WTC11 (cell line): ENCODE data around the gene EEF1AKMT1. TPM values are rescaled to one million over a fixed set of nuclear protein-coding genes. Genes with fewer than 3 reads are reported as not detected.
"Not testable (repeated sequence)": the region's sequence is repeated elsewhere in the genome, so short reads cannot be mapped to it uniquely, and the experiment has no call there.

ENCODE experiments used
- ATAC-seq: fragments of 200-7000 bp; cut with Tn5 transposase; 2 replicates; pipeline ENCODE4 v1.10.0; 2021; ENCODE audit warnings: mild to moderate bottlenecking, moderate library complexity
- CTCF ChIA-PET: fragments of 300-600 bp; sonication (Branson Sonifier 250); formaldehyde crosslinking; loops from one replicate; lab custom pipeline; 2021; ENCODE audit warnings: antibody characterized with exemption; lab: Charles Lee
- POLR2A ChIA-PET: fragments of 350-600 bp; sonication (Branson Sonifier 250); formaldehyde crosslinking; loops from one replicate; lab custom pipeline; 2021; ENCODE audit warnings: antibody characterized with exemption; lab: Charles Lee
- DNase-seq: peaks from one replicate; pipeline ENCODE4 v3.0.0; 2021; ENCODE audit warnings: low spot score
- H3K27ac Mint-ChIP-seq: 2 replicates; pipeline ENCODE4 v1.8.0; 2021; ENCODE audit warnings: mixed read lengths
- H3K27me3 Mint-ChIP-seq: 2 replicates; pipeline ENCODE4 v1.8.0; 2021; ENCODE audit warnings: low read depth, mild to moderate bottlenecking, moderate library complexity, mixed read lengths
- H3K36me3 Mint-ChIP-seq: 2 replicates; pipeline ENCODE4 v1.8.0; 2021; ENCODE audit warnings: mixed read lengths
- H3K4me1 Mint-ChIP-seq: 2 replicates; pipeline ENCODE4 v1.8.0; 2022; ENCODE audit warnings: mixed read lengths
- H3K4me3 Mint-ChIP-seq: 2 replicates; pipeline ENCODE4 v1.8.0; 2021; ENCODE audit warnings: mild to moderate bottlenecking, moderate library complexity, mixed read lengths
- H3K9me3 Mint-ChIP-seq: 2 replicates; pipeline ENCODE4 v1.8.0; 2021; ENCODE audit warnings: mixed read lengths
- ATF2 ChIP-seq: sonication (generic); formaldehyde crosslinking; IDR thresholded peaks from 2 replicates; pipeline ENCODE4 v1.8.1; 2022; ENCODE audit warnings: low read depth, missing genetic modification reagents, borderline replicate concordance
- CREM ChIP-seq: sonication (generic); formaldehyde crosslinking; IDR thresholded peaks from 2 replicates; pipeline ENCODE4 v1.8.1; 2022; ENCODE audit warnings: mild to moderate bottlenecking, missing genetic modification reagents, moderate library complexity
- EMX1 ChIP-seq: fragments of 250-450 bp; sonication (Bioruptor Pico); IDR thresholded peaks from 2 replicates; pipeline ENCODE4 v1.8.0; 2021; ENCODE audit warnings: mild to moderate bottlenecking
- MYBL2 ChIP-seq: sonication (generic); formaldehyde crosslinking; IDR thresholded peaks from 2 replicates; pipeline ENCODE4 v1.8.1; 2023; ENCODE audit warnings: mild to moderate bottlenecking, moderate library complexity, missing genetic modification reagents
- NR3C1 ChIP-seq: sonication (generic); formaldehyde crosslinking; conservative IDR thresholded peaks from 2 replicates; pipeline ENCODE4 v1.8.1; 2023; ENCODE audit warnings: low read depth, mild to moderate bottlenecking, missing genetic modification reagents
- PRDM15 ChIP-seq: sonication (generic); formaldehyde crosslinking; IDR thresholded peaks from 2 replicates; pipeline ENCODE4 v1.8.0; 2022; ENCODE audit warnings: missing genetic modification reagents
- USF2 ChIP-seq: sonication (generic); formaldehyde crosslinking; IDR thresholded peaks from 2 replicates; pipeline ENCODE4 v1.8.1; 2023; ENCODE audit warnings: mild to moderate bottlenecking, missing genetic modification reagents, moderate library complexity
- ZNF121 ChIP-seq: sonication (generic); formaldehyde crosslinking; IDR thresholded peaks from 2 replicates; pipeline ENCODE4 v1.8.0; 2023; ENCODE audit warnings: missing genetic modification reagents
- ZNF138 ChIP-seq: sonication (generic); formaldehyde crosslinking; conservative IDR thresholded peaks from 2 replicates; pipeline ENCODE4 v1.8.1; 2022; ENCODE audit warnings: mild to moderate bottlenecking, moderate library complexity, missing genetic modification reagents
- ZNF263 ChIP-seq: sonication (generic); formaldehyde crosslinking; IDR thresholded peaks from 2 replicates; pipeline ENCODE4 v1.8.1; 2022; ENCODE audit warnings: low read depth, mild to moderate bottlenecking, moderate library complexity, missing genetic modification reagents
- ZNF281 ChIP-seq: sonication (generic); formaldehyde crosslinking; IDR thresholded peaks from 2 replicates; pipeline ENCODE4 v1.8.0; 2023; ENCODE audit warnings: mild to moderate bottlenecking, missing genetic modification reagents
- total RNA-seq: library from RNA; stranded (reverse); gene quantifications from 3 replicates; pipeline ENCODE4 v1.2.3, GENCODE V29; 2021

EEF1AKMT1 gene
- total RNA-seq, 1 experiment from 2014 or later, result 2.6 TPM

GRCh38 chr13:20684041-20684440 is 89.7 kb downstream of the EEF1AKMT1 start (continued):
- TF ChIP-seq NR3C1 (CRISPR knock-in tag) (no peak), MYBL2 (no peak), ZNF121 (CRISPR knock-in tag) (no peak), EMX1 (CRISPR knock-in tag) (no peak), ATF2 (CRISPR knock-in tag) (no peak), CREM (no peak), USF2 (CRISPR knock-in tag) (no peak), ZNF263 (CRISPR knock-in tag) (no peak)

- no peaks in the 10 kb centered on the region for H3K9me3 Mint-ChIP-seq
- H3K36me3 Mint-ChIP-seq, result no peaks in the 10 kb centered on the region
- POLR2A ChIA-PET, result no interaction called here
- peaks cover 60% of the 10 kb centered on the region for H3K4me1 Mint-ChIP-seq
- ATAC-seq, result no peak
- DNase-seq, result no peak
- no peak overlapping the region for H3K4me3 Mint-ChIP-seq
- CTCF ChIA-PET, result interaction anchor here (1.0 kb wide), 1 partner anchor 40 kb away, joined by 3 read pairs; no protein-coding TSS in a partner anchor
- TF ChIP-seq ZNF281 (CRISPR knock-in tag), result no peak
- no peak for TF ChIP-seq MYBL2
- no peak for TF ChIP-seq ZNF138 (CRISPR knock-in tag)
- no peak for TF ChIP-seq EMX1 (CRISPR knock-in tag)
- no peak for TF ChIP-seq PRDM15 (CRISPR knock-in tag)
- no peaks in the 10 kb centered on the region for H3K27me3 Mint-ChIP-seq
- H3K27ac Mint-ChIP-seq, result no peak overlapping the region
Measured at GRCh38 chr13:20682061-20682460, 91.7 kb downstream of the EEF1AKMT1 start.

- H3K4me1 Mint-ChIP-seq, result peaks cover 55% of the 10 kb centered on the region
- ATAC-seq, result not testable (repeated sequence)
Measured at GRCh38 chr13:20681481-20681880, 92.3 kb downstream of the EEF1AKMT1 start.

More at GRCh38 chr13:20681481-20681880, 92.3 kb downstream of the EEF1AKMT1 start:
- CTCF ChIA-PET, result interaction anchor here (1.0 kb wide), 1 partner anchor 40 kb away, joined by 3 read pairs; no protein-coding TSS in a partner anchor
- H3K4me3 Mint-ChIP-seq, H3K27ac Mint-ChIP-seq, H3K36me3 Mint-ChIP-seq, POLR2A ChIA-PET, H3K9me3 Mint-ChIP-seq, H3K27me3 Mint-ChIP-seq, DNase-seq: not testable (repeated sequence)
